GM19455 (cell line): ENCODE measurements around the gene SPEM2.

ENCODE experiments used
- ATAC-seq: cut with Tn5 transposase; IDR thresholded peaks from one replicate; pipeline ENCODE4 v1.9.1; 2021; ENCODE audit not compliant: unreplicated experiment

The SPEM2 gene

DNA sequence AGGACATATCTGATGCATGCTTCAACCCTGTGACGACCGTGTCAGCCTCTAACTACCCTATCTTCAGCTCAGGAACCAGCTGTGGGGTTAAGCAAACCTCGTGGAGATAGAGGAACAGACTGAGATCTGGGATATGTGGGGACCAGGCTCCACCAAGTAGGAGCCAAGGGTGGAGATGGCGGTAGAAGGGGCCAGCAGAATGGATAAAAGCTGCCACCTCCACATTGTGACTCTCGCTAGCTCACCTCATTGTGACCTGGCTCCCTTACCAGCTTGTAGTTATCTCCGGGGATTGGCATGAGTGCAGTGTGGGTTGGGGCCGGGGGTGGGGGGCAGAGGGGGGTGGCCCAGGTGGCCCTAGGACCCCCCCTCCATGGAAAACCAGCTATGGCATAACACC is at the start of gene SPEM2:
Gene SPEM2, plus strand, starts transcription at position 301 of the 400 bp plus-strand sequence. Its CDS starts 73 bp downstream, at position 374.
- ATAC-seq: no peak

GRCh38 chr17:7379134-7379533 is 46.3 kb upstream of the SPEM2 start:
- no peak for ATAC-seq

DNA sequence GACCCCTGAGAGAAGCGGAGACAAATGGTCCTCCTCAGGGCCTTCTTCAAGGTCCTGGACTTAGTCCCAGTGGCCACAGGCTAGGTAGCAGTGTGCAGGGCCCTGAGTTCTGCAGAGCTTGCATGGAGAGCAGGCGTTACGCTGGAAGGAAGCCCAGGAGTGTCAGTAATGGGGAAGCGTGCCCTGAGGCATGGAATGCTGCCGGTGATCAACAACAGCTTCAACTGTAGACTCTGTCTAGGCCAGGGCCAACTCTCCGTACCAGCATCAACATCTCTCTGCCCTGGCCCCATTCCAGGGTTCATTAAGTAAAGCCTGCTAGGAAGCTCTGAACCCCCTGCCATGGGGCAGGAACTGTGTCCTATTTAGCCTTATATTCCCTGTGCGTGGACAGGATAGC is 45.1 kb upstream of the SPEM2 start:
- no peak for ATAC-seq

- ATAC-seq: no peak
Measured at GRCh38 chr17:7380855-7381683, 44.3 kb upstream of the SPEM2 start, which contains the start of gene TNK1. Gene TNK1 (plus strand): TSS chr17:7381089. CDS start chr17:7382927, 1,838 bp downstream.

DNA sequence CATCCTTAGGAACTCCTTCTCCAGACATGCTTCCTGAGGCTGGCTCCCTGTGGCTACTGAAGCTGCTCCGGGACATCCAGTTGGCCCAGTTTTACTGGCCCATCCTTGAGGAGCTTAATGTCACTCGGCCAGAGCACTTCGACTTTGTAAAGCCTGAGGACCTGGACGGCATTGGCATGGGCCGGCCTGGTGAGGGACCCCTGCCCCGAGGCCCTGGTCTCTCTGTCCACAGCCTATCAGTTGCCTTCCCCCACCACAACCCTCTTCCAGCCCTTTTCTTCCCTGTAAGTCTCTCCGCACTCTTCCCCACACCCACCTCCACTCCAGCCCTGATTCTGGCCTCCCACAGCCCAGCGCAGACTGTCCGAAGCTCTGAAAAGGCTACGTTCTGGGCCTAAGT is 42.5 kb upstream of the SPEM2 start:
- ATAC-seq: no peak

DNA sequence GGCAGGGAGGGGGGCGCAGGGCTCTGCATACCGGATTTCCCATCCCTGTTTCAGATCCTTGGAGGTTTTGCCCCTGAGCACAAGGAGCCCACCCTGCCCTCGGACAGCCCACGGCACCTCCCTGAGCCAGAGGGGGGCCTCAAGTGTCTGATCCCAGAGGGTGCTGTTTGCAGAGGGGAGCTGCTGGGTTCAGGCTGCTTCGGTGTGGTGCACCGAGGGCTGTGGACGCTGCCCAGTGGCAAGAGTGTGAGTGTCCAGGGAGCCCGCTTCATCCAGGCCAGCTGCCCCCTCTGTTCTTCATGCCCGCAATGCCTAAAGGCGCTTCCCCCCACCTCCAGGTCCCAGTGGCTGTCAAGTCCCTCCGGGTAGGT is 42.1 kb upstream of the SPEM2 start:
- ATAC-seq: no peak

DNA sequence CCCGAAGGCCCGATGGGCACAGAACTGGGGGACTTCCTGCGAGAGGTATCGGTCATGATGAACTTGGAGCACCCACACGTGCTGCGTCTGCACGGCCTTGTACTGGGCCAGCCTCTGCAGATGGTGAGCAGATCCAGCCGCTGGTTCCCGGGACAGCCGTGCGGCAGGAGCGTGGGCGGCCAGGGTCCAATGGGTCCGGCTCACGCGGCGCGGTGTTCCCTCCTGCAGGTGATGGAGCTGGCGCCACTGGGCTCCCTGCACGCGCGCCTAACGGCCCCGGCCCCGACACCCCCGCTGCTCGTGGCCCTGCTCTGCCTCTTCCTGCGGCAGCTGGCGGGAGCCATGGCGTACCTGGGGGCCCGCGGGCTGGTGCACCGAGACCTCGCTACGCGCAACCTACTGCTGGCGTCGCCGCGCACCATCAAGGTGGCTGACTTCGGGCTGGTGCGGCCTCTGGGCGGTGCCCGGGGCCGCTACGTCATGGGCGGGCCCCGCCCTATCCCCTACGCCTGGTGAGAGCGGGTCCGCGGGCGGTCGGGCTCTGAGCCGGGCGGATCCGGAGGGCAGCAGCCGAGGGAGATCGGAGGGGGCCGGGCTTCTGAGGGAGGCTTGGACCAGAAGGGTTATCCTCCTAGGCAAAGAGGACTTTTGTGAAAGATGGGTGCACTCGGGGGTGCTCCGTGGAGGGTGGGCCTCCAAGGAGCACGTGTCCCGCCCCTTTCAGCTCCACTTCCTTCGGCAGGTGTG is 41.5 kb upstream of the SPEM2 start:
- ATAC-seq: peak; percentile 60

DNA sequence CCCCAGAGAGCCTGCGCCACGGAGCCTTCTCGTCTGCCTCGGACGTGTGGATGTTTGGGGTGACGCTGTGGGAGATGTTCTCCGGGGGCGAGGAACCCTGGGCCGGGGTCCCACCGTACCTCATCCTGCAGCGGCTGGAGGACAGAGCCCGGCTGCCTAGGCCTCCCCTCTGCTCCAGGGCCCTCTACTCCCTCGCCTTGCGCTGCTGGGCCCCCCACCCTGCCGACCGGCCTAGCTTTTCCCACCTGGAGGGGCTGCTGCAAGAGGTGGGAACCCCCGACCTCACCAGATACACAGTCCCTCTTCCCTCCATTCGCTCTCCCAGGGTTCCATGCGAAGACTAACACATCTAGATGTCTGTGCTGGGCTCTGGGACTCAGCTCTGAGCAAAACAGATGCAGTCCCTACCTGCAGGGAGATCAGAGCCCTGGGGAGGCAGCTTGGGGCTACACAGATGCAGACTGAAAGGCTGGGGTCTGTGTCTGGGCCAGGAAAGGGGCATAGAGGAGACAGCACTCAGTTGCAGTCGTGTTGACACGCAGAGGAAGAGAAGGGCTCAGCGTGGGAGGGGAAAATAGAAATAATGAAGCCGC is 40.8 kb upstream of the SPEM2 start:
- ATAC-seq: no peak

- no peak for ATAC-seq
Measured at GRCh38 chr17:7388856-7389255, 36.6 kb upstream of the SPEM2 start.

- no peak for ATAC-seq
Measured at GRCh38 chr17:7389924-7390910, 35.2 kb upstream of the SPEM2 start.

- ATAC-seq: no peak
Measured at GRCh38 chr17:7391307-7391706, 34.1 kb upstream of the SPEM2 start.

DNA sequence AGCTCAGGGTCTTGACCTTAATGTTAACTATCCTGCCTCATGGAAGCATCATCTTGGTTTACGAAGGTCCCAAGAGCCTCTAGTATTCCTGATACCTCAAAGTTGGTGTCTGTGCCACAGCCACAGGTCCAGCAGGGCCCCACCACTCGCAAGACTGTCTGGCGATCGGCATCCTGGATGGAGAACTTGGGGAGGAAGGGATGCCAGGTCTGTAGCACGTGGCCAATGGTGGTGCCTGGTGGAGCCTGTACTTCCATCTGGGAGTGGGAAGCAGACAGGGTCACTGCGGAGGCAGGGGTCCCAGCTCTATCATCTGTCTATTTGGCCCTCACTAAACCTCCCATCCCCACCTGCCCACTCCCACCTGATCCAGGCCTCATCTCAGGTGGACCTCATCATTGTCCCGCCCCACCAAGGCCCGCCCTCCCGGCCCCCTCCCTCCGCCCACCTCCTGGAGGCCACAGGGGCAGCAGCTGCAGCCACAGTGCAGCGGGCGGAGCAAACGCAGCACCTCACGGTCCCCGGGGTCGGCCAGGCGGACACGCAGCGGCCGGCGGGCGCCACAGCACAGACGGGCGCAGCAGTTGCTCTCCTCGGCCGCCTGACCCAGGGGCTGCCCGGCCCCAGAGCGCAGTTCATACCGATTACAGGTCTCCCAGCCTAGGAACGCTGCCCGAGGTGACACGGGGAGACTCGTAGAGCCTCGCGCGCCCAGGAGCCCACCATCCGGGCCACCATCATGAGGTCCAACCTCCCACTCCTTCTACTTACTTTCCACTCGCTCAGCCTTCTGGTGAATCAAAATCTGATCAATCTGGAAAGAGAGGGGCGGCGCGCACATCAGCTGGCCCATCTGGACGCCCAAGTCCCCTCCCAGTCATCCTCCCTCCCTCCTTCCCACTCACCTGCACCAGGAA is 32.5 kb upstream of the SPEM2 start:
- ATAC-seq: no peak

- peak; percentile 37 for ATAC-seq
Measured at GRCh38 chr17:7393613-7394451, 31.6 kb upstream of the SPEM2 start.

GRCh38 chr17:7394452-7395191 is 30.8 kb upstream of the SPEM2 start, which contains the start of gene PLSCR3:
Gene PLSCR3 (minus strand): TSS chr17:7394525. CDS start chr17:7394110, 415 bp downstream.
- peak; percentile 74 for ATAC-seq

GRCh38 chr17:7396147-7396546 is 29.3 kb upstream of the SPEM2 start:
- no peak for ATAC-seq

DNA sequence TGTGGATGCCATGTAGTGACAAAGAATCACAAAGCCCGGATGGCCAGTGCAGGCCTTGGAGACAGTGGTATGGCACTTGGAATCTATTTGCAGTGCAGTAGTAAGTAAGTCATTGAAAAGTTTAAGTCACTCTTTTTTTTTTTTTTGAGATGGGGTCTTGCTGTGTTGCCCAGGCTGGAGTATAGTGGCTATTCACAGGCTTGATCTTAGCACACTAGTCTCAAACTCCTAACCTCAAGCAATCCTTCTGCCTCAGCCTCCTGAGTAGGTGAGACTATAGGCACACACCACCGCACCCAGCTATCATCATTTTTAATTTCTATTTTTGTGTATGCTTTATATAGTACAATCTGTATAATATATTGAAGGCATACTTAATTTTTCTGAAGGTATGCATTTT is 26.8 kb upstream of the SPEM2 start:
- no peak for ATAC-seq

DNA sequence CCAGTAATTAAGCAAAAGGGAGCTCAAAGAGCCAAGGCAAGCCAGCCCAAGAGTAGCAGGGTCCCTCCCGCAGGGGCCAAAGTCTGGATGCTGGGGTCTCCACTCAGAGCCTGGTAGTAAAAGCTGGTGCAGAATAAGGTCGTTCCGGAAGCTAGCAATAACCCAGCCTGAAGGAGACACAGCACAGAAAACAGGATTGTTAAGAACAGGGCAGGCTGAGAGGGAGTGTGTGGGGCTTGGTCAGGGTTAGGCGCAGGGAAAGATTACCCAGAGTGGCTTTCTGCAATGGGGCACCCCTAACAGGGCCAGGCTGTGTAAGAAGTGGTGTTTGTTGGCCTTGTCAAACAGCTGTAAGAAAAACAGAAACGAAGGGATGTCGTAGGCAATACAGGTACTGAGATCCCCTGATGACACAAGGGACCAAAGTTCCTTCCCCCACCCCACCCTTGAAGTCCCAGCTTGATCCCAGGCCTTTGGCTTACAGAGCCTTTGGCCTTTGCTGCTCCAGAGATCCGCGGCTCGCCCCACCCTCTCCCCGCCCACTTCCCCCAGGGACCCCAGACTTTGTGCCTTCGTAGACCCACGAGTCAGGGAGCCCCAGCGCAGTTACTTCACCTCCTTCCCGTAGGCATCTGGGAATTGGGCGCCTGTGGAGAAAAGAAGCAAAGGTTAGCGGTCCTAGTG is 22.2 kb upstream of the SPEM2 start:
- no peak for ATAC-seq

- ATAC-seq: peak; percentile 17
Measured at GRCh38 chr17:7403727-7403976, 21.8 kb upstream of the SPEM2 start.
